Endothelial cell (in vitro differentiated cells): ENCODE results near the gene TTC16. TPM values are rescaled to one million over a fixed set of nuclear protein-coding genes. Genes with fewer than 3 reads are reported as not detected.

ENCODE experiments used
- DNase-seq: peaks from one replicate; pipeline ENCODE4 v3.0.0; 2021; ENCODE audit warnings: low spot score
- H3K27ac Mint-ChIP-seq: one replicate; pipeline ENCODE4 v1.8.0; 2021; ENCODE audit warnings: mixed read lengths, inconsistent platforms; ENCODE audit not compliant: unreplicated experiment
- H3K27me3 Mint-ChIP-seq: one replicate; pipeline ENCODE4 v1.8.0; 2021; ENCODE audit warnings: mild to moderate bottlenecking, moderate library complexity, mixed read lengths, inconsistent platforms; ENCODE audit not compliant: unreplicated experiment
- H3K36me3 Mint-ChIP-seq: one replicate; pipeline ENCODE4 v1.8.0; 2021; ENCODE audit warnings: mild to moderate bottlenecking, low read depth, mixed read lengths, inconsistent platforms; ENCODE audit not compliant: unreplicated experiment
- H3K4me1 Mint-ChIP-seq: one replicate; pipeline ENCODE4 v1.8.0; 2021; ENCODE audit warnings: mild to moderate bottlenecking, mixed read lengths, inconsistent platforms; ENCODE audit not compliant: unreplicated experiment
- H3K4me3 Mint-ChIP-seq: one replicate; pipeline ENCODE4 v1.8.0; 2021; ENCODE audit warnings: mild to moderate bottlenecking, mixed read lengths, inconsistent platforms; ENCODE audit not compliant: unreplicated experiment
- H3K9me3 Mint-ChIP-seq: one replicate; pipeline ENCODE4 v1.8.0; 2021; ENCODE audit warnings: mixed read lengths, inconsistent platforms; ENCODE audit not compliant: unreplicated experiment
- total RNA-seq: library from RNA; stranded (reverse); fragmentation: NEBNext Ultra II Directional; extraction: Animal tissue kit (Norgen Biotek cat#: 25700); gene quantifications from one replicate; pipeline ENCODE4 v1.2.1, GENCODE V29; 2021; ENCODE audit not compliant: unreplicated experiment
- TF ChIP-seq, protein P1 (sequence below): fragments of 200-600 bp; sonication (generic); IDR thresholded peaks from one replicate; pipeline ENCODE4 v1.5.0; 2021; ENCODE audit warnings: antibody characterized with exemption; ENCODE audit not compliant: unreplicated experiment

Gene TTC16
- total RNA-seq, 1 donor from 2014 or later = 0.08 TPM

- H3K36me3 Mint-ChIP-seq = peaks cover 6% of the 10 kb centered on the region
- H3K9me3 Mint-ChIP-seq = no peaks in the 10 kb centered on the region
- DNase-seq = no peak
- peaks cover 4% of the 10 kb centered on the region for H3K27me3 Mint-ChIP-seq
- H3K4me3 Mint-ChIP-seq = no peak overlapping the region
- H3K27ac Mint-ChIP-seq = no peak overlapping the region
- TF ChIP-seq, protein P1, sequence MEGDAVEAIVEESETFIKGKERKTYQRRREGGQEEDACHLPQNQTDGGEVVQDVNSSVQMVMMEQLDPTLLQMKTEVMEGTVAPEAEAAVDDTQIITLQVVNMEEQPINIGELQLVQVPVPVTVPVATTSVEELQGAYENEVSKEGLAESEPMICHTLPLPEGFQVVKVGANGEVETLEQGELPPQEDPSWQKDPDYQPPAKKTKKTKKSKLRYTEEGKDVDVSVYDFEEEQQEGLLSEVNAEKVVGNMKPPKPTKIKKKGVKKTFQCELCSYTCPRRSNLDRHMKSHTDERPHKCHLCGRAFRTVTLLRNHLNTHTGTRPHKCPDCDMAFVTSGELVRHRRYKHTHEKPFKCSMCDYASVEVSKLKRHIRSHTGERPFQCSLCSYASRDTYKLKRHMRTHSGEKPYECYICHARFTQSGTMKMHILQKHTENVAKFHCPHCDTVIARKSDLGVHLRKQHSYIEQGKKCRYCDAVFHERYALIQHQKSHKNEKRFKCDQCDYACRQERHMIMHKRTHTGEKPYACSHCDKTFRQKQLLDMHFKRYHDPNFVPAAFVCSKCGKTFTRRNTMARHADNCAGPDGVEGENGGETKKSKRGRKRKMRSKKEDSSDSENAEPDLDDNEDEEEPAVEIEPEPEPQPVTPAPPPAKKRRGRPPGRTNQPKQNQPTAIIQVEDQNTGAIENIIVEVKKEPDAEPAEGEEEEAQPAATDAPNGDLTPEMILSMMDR = no peak
- H3K4me1 Mint-ChIP-seq = peaks cover 24% of the 10 kb centered on the region
Measured at GRCh38 chr9:127773272-127773671, 57.4 kb downstream of the TTC16 start.

DNA sequence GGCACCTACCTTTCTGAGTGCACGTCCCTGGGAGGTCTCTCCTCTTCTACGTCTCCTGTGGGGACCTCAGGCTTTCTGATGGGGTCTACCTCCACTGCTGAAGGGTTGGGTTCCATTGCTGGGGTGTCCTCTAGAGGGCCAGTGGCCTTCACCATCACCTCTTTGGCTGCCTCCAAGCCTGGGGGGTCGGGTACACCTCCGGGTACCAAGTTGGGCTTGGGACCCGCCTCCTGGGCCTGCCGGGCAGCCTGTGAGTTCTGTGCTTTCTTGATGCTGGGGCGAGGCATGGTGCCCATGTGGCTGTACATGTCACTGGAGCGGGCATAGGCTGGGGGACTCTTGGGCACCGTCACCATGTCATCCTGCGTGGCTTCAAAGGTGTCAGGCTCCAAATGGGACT is 58.1 kb downstream of the TTC16 start:
- peaks cover 4% of the 10 kb centered on the region for H3K27me3 Mint-ChIP-seq
- TF ChIP-seq, protein P1 = no peak
- peaks cover 3% of the 10 kb centered on the region for H3K36me3 Mint-ChIP-seq
- H3K4me1 Mint-ChIP-seq = peaks cover 19% of the 10 kb centered on the region
- no peak overlapping the region for H3K4me3 Mint-ChIP-seq
- no peak overlapping the region for H3K27ac Mint-ChIP-seq
- H3K9me3 Mint-ChIP-seq = no peaks in the 10 kb centered on the region
- no peak for DNase-seq

DNA sequence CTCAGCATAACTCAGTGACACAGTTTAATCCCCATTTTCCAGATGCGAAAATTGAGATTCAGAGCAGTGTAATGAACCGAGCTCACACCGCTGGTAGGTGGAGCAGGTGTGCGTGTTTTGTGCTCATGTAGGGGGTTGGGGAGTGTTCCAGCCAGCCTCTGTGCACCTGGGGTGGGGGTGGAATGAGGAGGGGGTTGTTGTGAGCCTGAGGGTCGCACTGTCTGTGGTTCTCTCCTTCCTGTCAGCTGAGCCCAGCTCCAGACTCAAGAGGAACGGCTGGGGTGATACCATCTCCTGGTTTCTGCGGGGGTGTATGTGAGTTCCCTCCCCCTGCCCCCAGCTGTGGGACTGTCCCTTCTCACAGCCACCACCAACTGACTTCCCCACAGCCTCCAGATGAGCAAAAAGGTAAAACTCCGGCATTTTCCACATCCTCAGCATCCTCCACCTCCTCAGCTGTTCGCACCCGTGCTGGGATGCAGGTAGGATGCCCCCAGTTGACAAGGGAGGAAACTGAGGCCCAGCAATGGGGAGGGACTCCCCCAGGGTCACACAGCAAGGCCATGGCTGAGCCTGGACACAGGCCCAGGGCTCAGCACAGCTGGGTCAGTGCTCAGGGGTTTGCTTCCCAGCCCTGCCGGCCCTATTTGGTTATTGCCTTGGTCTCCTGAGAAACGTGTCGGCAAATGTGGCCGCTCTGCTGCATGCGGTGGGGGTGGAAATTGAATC is 60.5 kb downstream of the TTC16 start:
- peaks cover 9% of the 10 kb centered on the region for H3K4me1 Mint-ChIP-seq
- DNase-seq = peak; percentile 43
- H3K4me3 Mint-ChIP-seq = no peak overlapping the region
- no peaks in the 10 kb centered on the region for H3K9me3 Mint-ChIP-seq
- no peak overlapping the region for H3K27ac Mint-ChIP-seq
- no peaks in the 10 kb centered on the region for H3K36me3 Mint-ChIP-seq
- TF ChIP-seq, protein P1 = no peak
- H3K27me3 Mint-ChIP-seq = no peaks in the 10 kb centered on the region

DNA sequence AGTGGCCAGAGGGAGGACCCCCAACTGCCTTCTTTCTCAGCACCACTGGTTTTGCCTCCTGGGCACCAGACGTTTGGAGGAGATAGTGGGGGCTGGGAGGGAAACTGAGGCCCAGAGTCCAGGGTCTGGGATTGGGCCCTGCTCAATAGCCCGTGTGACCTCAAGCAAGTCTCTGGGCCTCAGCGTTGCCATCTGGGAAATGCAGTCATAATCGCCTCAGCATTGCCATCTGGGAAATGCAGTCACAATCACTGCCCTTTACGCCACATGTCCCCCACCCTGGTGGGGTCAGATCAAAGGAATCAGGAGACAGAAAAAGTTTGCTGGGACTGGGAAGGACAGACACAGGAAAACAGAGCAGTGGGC is 61.0 kb downstream of the TTC16 start:
- H3K9me3 Mint-ChIP-seq = no peaks in the 10 kb centered on the region
- TF ChIP-seq, protein P1 = no peak
- H3K36me3 Mint-ChIP-seq = no peaks in the 10 kb centered on the region
- no peak overlapping the region for H3K4me3 Mint-ChIP-seq
- H3K27me3 Mint-ChIP-seq = no peaks in the 10 kb centered on the region
- no peak for DNase-seq
- H3K4me1 Mint-ChIP-seq = peaks cover 7% of the 10 kb centered on the region
- no peak overlapping the region for H3K27ac Mint-ChIP-seq

DNA sequence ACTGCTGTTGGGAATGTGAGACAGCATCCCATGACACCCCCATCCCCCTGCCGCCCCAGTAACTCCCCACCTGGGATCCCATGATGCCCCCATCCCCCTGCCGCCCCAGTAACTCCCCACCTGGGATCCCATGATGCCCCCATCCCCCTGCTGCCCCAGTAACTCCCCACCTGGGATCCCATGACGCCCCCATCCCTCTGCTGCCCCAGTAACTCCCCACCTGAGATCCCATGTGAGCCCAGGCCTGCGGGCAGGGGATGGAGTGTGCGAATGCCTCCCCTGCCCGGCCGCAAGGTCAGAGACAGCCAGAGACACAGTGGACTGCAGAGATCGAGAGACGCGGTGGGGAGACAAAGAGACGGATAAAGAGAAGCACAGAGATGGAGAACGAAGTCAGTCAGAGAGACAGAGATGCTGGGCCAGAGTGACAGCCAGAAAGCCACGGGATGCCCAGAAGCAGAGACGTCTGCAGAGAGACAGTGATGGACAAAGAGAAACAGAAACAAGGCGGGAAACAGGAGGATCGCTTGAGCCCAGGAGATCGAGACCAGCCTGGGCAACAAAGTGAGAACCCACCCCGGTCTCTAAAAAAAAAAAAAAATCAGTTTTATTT is 61.6 kb downstream of the TTC16 start:
- Mint-ChIP-seq H3K27ac (no peak overlapping the region), H3K9me3 (no peaks in the 10 kb centered on the region), H3K4me3 (no peak overlapping the region), H3K27me3 (no peaks in the 10 kb centered on the region), H3K4me1 (peaks cover 7% of the 10 kb centered on the region), H3K36me3 (no peaks in the 10 kb centered on the region)
- no peak for DNase-seq
- TF ChIP-seq, protein P1 = no peak
